Measurements from ENCODE around the gene UGT1A6. TPM values are rescaled to one million over a fixed set of nuclear protein-coding genes. Genes with fewer than 3 reads are reported as not detected.
"Not testable (repeated sequence)": the region's sequence is repeated elsewhere in the genome, so short reads cannot be mapped to it uniquely, and the experiment has no call there.

The UGT1A6 gene
- total RNA-seq, 1 experiment from 2014 or later: not detected

DNA sequence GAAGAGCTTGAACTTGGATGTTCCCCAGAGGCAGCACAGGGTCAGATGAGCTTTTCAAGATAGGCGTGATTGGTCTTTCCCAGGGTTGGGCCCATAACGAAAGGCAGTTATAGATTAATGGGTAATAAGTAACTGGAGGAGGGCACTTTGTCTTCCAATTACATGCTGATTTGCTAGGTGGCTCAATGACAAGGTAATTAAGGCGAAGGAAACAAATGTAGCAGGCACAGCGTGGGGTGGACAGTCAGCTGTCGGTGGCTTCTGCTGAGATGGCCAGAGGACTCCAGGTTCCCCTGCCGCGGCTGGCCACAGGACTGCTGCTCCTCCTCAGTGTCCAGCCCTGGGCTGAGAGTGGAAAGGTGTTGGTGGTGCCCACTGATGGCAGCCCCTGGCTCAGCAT is 25.9 kb downstream of the UGT1A6 start, which contains the start of gene UGT1A4:
TSS of gene UGT1A4 (plus strand) at position 185 of the 400 bp plus-strand sequence. CDS start at position 270, 85 bp downstream.
- no TSS peak for BruUV-seq (replicated peaks)
- H3K4me3 ChIP-seq (ENCODE audit: low read depth, low read length, poor library complexity, severe bottlenecking): no peak within 1 kb of the TSS
- no peak within 1 kb of the TSS for H3K27ac ChIP-seq (ENCODE audit: low read depth, low read length, poor library complexity, severe bottlenecking)
- DNase-seq (ENCODE audit: low spot score): no peak
- H3K27me3 ChIP-seq (replicated peaks; ENCODE audit: insufficient read depth, low read depth, low read length, poor library complexity): no peaks in the 10 kb centered on the region
- intact Hi-C loops (cut with micrococcal nuclease; ENCODE audit: unreplicated experiment): no loop called here
- ChIA-PET POLR2A (ENCODE audit: low non-redundant PET) (no interaction called here), CTCF (no interaction called here)
- TF ChIP-seq, protein P1, sequence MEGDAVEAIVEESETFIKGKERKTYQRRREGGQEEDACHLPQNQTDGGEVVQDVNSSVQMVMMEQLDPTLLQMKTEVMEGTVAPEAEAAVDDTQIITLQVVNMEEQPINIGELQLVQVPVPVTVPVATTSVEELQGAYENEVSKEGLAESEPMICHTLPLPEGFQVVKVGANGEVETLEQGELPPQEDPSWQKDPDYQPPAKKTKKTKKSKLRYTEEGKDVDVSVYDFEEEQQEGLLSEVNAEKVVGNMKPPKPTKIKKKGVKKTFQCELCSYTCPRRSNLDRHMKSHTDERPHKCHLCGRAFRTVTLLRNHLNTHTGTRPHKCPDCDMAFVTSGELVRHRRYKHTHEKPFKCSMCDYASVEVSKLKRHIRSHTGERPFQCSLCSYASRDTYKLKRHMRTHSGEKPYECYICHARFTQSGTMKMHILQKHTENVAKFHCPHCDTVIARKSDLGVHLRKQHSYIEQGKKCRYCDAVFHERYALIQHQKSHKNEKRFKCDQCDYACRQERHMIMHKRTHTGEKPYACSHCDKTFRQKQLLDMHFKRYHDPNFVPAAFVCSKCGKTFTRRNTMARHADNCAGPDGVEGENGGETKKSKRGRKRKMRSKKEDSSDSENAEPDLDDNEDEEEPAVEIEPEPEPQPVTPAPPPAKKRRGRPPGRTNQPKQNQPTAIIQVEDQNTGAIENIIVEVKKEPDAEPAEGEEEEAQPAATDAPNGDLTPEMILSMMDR (conservative IDR thresholded peaks at IDR 0.05; ENCODE audit: low read depth, low read length): no peak
- no peak for TF ChIP-seq EZH2 (IDR thresholded peaks at IDR 0.05; ENCODE audit: borderline replicate concordance, low read depth, low read length, poor library complexity, severe bottlenecking)
- no peaks in the 10 kb centered on the region for H3K4me1 ChIP-seq (ENCODE audit: insufficient read depth, low read length, poor library complexity, severe bottlenecking)
- no peaks in the 10 kb centered on the region for H3K36me3 ChIP-seq (ENCODE audit: insufficient read depth, low read length, poor library complexity, severe bottlenecking)
- no peaks in the 10 kb centered on the region for H3K9me3 ChIP-seq (ENCODE audit: low read depth, low read length, poor library complexity, severe bottlenecking)

DNA sequence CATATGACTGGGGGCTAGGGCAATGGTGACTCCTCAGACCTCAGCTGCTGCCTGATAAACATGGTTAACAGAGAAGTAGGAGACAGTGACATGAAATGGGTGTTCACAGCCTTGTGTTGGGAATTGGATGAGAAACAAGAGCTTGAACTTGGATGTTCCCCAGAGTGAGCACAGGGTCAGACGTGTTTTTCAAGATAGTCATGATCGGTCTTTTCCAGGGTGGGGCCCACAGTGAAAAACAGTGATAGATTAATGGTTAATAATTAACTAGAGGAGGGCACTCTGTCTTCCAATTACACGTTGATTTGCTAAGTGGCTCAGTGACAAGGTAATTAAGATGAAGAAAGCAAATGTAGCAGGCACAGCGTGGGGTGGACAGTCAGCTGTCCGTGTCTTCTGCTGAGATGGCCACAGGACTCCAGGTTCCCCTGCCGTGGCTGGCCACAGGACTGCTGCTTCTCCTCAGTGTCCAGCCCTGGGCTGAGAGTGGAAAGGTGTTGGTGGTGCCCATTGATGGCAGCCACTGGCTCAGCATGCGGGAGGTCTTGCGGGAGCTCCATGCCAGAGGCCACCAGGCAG is 36.1 kb downstream of the UGT1A6 start, which contains the start of gene UGT1A3:
TSS of gene UGT1A3 (plus strand) at position 320 of the 579 bp plus-strand sequence. CDS start at position 405, 85 bp downstream.
- no peaks in the 10 kb centered on the region for H3K36me3 ChIP-seq (ENCODE audit: insufficient read depth, low read length, poor library complexity, severe bottlenecking)
- DNase-seq (ENCODE audit: low spot score): no peak
- intact Hi-C loops (cut with micrococcal nuclease; ENCODE audit: unreplicated experiment): no loop called here
- ChIA-PET POLR2A (ENCODE audit: low non-redundant PET) (no interaction called here), CTCF (no interaction called here)
- H3K9me3 ChIP-seq (ENCODE audit: low read depth, low read length, poor library complexity, severe bottlenecking): no peaks in the 10 kb centered on the region
- H3K4me1 ChIP-seq (ENCODE audit: insufficient read depth, low read length, poor library complexity, severe bottlenecking): no peaks in the 10 kb centered on the region
- no peak within 1 kb of the TSS for H3K27ac ChIP-seq (ENCODE audit: low read depth, low read length, poor library complexity, severe bottlenecking)
- no peaks in the 10 kb centered on the region for H3K27me3 ChIP-seq (replicated peaks; ENCODE audit: insufficient read depth, low read depth, low read length, poor library complexity)
- BruUV-seq (replicated peaks): no TSS peak
- H3K4me3 ChIP-seq (ENCODE audit: low read depth, low read length, poor library complexity, severe bottlenecking): no peak within 1 kb of the TSS
- TF ChIP-seq, protein P1 (conservative IDR thresholded peaks at IDR 0.05; ENCODE audit: low read depth, low read length): no peak
- no peak for TF ChIP-seq EZH2 (IDR thresholded peaks at IDR 0.05; ENCODE audit: borderline replicate concordance, low read depth, low read length, poor library complexity, severe bottlenecking)

DNA sequence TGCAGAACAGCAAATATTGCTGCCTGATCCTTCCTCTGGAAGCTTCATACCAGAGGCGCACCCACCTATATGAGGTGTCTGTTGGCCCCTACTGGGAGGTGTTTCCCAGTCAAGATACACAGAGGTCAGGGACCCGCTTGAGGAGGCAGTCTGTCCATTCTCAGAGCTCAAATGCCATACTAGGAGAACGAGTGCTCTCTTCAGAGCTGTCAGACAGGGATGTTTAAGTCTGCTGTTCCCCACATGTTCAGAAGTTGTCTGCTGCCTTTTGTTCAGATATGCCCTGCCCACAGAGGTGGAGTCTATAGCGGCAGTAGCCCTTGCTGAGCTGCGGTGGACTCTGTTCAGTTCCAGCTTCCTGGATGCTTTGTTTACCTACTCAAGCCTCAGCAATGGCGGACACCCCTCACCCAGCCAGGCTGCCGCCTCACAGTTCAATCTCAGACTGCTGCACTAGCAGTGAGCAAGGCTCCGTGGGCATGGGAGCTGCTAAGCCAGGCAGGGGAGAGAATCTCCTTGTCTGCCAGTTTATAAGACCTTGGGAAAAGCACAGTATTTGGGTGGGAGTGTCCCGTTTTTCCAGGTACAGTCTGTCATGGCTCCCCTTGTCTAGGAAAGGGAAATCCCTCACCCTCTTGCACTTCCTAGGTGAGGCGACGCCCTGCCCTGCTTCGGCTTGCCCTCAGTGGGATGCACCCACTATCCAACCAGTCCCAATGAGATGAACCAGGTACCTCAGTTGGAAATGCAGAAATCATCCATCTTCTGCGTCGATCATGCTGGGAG is 44.4 kb downstream of the UGT1A6 start:
- intact Hi-C loops (cut with micrococcal nuclease; ENCODE audit: unreplicated experiment); H3K27me3 ChIP-seq (replicated peaks; ENCODE audit: insufficient read depth, low read depth, low read length, poor library complexity); DNase-seq (ENCODE audit: low spot score); H3K4me1 ChIP-seq (ENCODE audit: insufficient read depth, low read length, poor library complexity, severe bottlenecking); H3K36me3 ChIP-seq (ENCODE audit: insufficient read depth, low read length, poor library complexity, severe bottlenecking); CTCF ChIA-PET; BruUV-seq (replicated peaks); H3K27ac ChIP-seq (ENCODE audit: low read depth, low read length, poor library complexity, severe bottlenecking); POLR2A ChIA-PET (ENCODE audit: low non-redundant PET); H3K4me3 ChIP-seq (ENCODE audit: low read depth, low read length, poor library complexity, severe bottlenecking); H3K9me3 ChIP-seq (ENCODE audit: low read depth, low read length, poor library complexity, severe bottlenecking): not testable (repeated sequence)

Measured in A673 (cell line).